ENCODE data around the gene USP6NL. TPM values are rescaled to one million over a fixed set of nuclear protein-coding genes. Genes with fewer than 3 reads are reported as not detected.
"Not testable (repeated sequence)": the region's sequence is repeated elsewhere in the genome, so short reads cannot be mapped to it uniquely, and the experiment has no call there.

The USP6NL gene
- total and polyA plus RNA-seq, 7 donors = 1.8 to 5.4 (median 2.9) TPM

DNA sequence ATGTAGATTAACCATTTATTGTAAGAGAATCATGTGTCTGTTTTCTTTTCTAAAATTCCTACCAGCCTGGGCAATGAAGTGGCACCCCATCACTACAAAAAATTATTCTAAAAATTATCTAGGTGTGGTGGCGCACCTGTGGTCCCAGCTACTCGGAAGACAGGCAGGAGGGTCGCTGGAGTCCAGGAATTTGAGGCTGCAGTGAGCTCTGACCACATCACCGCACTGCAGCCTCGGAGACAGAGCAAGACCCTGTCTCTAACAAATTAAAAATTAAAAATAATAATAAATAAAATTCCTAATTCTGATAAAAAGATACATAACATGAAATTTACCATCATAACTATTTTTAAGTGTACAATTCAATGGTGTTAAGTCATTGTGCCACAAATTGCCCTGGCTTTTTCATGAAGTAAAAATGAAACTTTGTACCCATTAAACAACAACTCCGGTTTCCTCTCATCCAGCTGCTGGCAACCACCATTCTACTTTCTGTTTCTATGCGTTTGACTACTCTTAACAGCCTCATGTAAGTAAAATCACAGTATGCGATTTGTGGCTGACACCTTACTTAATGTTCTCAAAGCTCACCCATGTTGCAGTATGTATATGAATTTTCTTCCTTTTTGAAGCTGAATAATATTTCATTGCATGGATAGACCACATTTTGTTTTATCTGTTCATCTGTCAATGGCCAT, 20.6 kb upstream of the USP6NL start:
- Histone ChIP-seq H3K27ac (no peak overlapping the region), H3K4me1 (no peaks in the 10 kb centered on the region), H3K9me3 (no peaks in the 10 kb centered on the region), H3K4me3 (no peak overlapping the region), H3K36me3 (ENCODE audit: insufficient read depth in 1 of 2, low read depth in 1 of 2) (no peaks in the 10 kb centered on the region), H3K27me3 (ENCODE audit: insufficient read depth in 3 of 3, low read length in 2 of 3) (no peaks in the 10 kb centered on the region)
- no peak for ATAC-seq
- 78 to 85% (median 84%) methylated on average over 8 of the region's 8 CpGs for WGBS, 3 donors
- intact Hi-C loops (cut with DNase I) = no loop called here
- TF ChIP-seq, protein P1, sequence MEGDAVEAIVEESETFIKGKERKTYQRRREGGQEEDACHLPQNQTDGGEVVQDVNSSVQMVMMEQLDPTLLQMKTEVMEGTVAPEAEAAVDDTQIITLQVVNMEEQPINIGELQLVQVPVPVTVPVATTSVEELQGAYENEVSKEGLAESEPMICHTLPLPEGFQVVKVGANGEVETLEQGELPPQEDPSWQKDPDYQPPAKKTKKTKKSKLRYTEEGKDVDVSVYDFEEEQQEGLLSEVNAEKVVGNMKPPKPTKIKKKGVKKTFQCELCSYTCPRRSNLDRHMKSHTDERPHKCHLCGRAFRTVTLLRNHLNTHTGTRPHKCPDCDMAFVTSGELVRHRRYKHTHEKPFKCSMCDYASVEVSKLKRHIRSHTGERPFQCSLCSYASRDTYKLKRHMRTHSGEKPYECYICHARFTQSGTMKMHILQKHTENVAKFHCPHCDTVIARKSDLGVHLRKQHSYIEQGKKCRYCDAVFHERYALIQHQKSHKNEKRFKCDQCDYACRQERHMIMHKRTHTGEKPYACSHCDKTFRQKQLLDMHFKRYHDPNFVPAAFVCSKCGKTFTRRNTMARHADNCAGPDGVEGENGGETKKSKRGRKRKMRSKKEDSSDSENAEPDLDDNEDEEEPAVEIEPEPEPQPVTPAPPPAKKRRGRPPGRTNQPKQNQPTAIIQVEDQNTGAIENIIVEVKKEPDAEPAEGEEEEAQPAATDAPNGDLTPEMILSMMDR (IDR thresholded peaks at IDR 0.05) = no peak
- DNase-seq = no peak

GRCh38 chr10:11631291-11631690, 19.8 kb upstream of the USP6NL start:
- Histone ChIP-seq H3K9me3 (no peaks in the 10 kb centered on the region), H3K36me3 (ENCODE audit: insufficient read depth in 1 of 2, low read depth in 1 of 2) (no peaks in the 10 kb centered on the region), H3K27ac (no peak overlapping the region), H3K27me3 (ENCODE audit: insufficient read depth in 3 of 3, low read length in 2 of 3) (no peaks in the 10 kb centered on the region), H3K4me3 (no peak overlapping the region), H3K4me1 (no peaks in the 10 kb centered on the region)
- no peak for DNase-seq
- WGBS, 3 donors = 82 to 86% (median 84%) methylated on average over 11 of the region's 11 CpGs
- intact Hi-C loops (cut with DNase I) = no loop called here
- TF ChIP-seq, protein P1 (IDR thresholded peaks at IDR 0.05) = no peak
- ATAC-seq = no peak

- H3K4me1 ChIP-seq = no peaks in the 10 kb centered on the region
- WGBS, 3 donors = 90 to 92% (median 91%) methylated on average over 6 of the region's 6 CpGs
- no peaks in the 10 kb centered on the region for H3K9me3 ChIP-seq
- ATAC-seq = no peak
- intact Hi-C loops (cut with DNase I) = no loop called here
- no peak for DNase-seq
- no peak overlapping the region for H3K27ac ChIP-seq
- H3K4me3 ChIP-seq = no peak overlapping the region
- no peaks in the 10 kb centered on the region for H3K36me3 ChIP-seq (ENCODE audit: insufficient read depth in 1 of 2, low read depth in 1 of 2)
- peaks cover 0 to 2% (median 0%) of the 10 kb centered on the region in 3 donors for H3K27me3 ChIP-seq (ENCODE audit: insufficient read depth in 3 of 3, low read length in 2 of 3)
- TF ChIP-seq, protein P1 (IDR thresholded peaks at IDR 0.05) = no peak
Measured at GRCh38 chr10:11629731-11630130, 18.3 kb upstream of the USP6NL start.

DNA sequence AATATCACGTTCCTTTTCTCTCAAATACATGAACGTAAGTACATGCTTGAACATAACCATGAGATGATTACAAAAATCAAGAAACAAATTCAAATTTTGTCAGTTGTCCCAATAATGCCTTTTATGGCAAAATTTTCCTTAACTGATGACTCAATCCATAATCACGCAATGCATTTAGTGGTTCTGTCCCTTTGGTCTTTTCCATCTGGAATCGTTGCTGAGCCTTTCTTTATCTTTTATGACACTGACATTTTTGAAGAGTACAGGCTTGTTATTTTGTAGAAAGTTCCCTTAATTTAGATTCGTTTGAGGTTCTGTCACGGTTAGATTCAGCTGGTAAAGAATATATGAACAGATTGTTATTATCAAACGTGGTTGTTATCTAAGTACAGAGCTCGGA, 16.5 kb upstream of the USP6NL start:
- DNase-seq; intact Hi-C loops (cut with DNase I); H3K27ac ChIP-seq; H3K9me3 ChIP-seq; H3K27me3 ChIP-seq (ENCODE audit: insufficient read depth in 3 of 3, low read length in 2 of 3); H3K36me3 ChIP-seq (ENCODE audit: insufficient read depth in 1 of 2, low read depth in 1 of 2); H3K4me3 ChIP-seq; H3K4me1 ChIP-seq; ATAC-seq: not testable (repeated sequence)
- WGBS, 3 donors = 75 to 86% (median 84%) methylated on average over 8 of the region's 8 CpGs

GRCh38 chr10:11626071-11626470, 14.6 kb upstream of the USP6NL start:
- Histone ChIP-seq H3K27ac (no peak overlapping the region), H3K4me1 (no peaks in the 10 kb centered on the region), H3K27me3 (ENCODE audit: insufficient read depth in 3 of 3, low read length in 2 of 3) (peaks cover 0 to 2% (median 0%) of the 10 kb centered on the region in 3 donors), H3K4me3 (no peak overlapping the region), H3K36me3 (ENCODE audit: insufficient read depth in 1 of 2, low read depth in 1 of 2) (no peaks in the 10 kb centered on the region), H3K9me3 (no peaks in the 10 kb centered on the region)
- DNase-seq (no peak), ATAC-seq (no peak)
- WGBS, 3 donors = 88 to 90% (median 89%) methylated on average over 3 of the region's 3 CpGs
- TF ChIP-seq, protein P1 (IDR thresholded peaks at IDR 0.05) = no peak
- intact Hi-C loops (cut with DNase I) = no loop called here

Measured in psoas muscle (tissue), 8 donors.